NCI-H2227 treated with DMSO at 0.1 percent for 48 hours (cell line): Measurements from ENCODE around the gene COL23A1.

Experiments used
- DNase-seq: peaks from one replicate; lab custom pipeline; 2025; lab: John Stamatoyannopoulos, UW

COL23A1 gene

DNA sequence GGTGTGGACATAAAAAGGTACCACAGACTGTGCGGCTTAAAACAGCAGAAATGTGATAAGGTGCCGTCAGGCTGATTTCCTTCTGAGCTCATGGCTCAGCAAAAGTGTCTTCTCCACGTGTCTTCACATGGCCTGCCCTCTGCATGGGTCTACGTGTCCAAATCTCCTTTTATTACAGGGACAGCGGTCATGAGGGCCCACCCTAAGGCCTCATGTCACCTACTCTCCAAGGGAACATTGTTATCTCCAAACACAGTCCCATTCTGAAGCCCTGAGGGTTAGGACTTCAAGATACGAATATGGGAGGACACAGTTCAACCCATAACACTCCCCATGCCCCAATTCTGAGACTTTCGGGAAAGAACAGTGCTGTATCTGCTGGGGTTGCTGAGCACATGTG is 35.2 kb downstream of the COL23A1 start:
- DNase-seq = no peak

DNA sequence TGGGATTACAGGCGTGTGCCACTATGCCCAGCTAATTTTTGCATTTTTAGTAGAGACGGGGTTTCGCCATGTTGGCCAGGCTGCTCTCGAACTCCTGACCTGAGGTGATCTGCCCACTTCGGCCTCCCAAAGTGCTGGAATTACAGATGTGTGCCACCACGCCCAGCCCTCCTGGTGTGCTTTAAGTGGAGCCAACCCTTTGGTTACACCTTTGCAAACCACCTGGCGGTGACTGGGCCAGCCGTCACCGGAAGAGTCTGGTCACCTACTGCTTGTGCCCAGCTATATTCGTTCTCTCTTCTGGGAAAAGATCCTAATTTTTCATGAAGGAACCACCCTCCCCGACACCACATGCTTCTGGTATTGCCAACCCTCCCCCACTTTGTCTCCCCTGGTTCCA is 35.9 kb downstream of the COL23A1 start:
- DNase-seq = no peak

DNA sequence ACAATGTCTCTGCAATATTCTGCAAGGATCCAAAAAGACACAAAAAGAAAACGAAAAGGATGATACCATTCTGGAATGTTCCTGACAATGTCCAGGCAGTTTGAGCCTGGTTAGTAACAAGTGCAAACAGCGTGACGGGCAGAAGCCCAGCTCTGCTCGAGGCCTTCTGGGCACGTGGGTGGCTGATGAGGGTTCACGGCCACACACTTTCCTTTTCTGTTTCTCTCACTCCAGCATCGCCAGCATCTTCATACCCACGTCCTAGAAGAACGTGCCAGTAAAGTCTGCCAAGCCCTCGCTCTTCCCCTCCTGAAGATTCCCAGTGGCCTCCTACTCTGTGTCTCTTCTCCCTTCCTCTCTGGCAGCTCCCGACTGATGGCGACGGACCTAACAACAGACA is 36.7 kb downstream of the COL23A1 start:
- no peak for DNase-seq

DNA sequence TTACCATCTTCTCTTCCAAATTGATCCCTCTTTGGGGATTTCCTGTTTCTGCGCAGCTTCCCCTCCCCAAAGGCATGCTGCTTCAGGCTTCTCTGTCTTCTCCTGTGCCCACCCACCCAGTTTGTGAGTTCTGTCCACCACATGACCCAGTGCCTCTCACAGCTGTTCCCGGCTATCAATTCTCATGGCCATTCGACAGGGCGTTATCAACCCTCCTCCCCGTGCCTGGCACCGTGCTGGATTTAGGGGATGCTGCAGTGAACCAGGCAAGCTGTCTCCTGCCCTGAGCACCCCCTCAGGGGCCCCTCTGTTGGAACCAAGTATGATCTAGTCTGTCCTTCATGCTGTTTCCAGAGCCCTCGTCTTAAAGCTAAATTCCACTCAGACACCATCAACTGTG is 38.7 kb downstream of the COL23A1 start:
- no peak for DNase-seq

DNA sequence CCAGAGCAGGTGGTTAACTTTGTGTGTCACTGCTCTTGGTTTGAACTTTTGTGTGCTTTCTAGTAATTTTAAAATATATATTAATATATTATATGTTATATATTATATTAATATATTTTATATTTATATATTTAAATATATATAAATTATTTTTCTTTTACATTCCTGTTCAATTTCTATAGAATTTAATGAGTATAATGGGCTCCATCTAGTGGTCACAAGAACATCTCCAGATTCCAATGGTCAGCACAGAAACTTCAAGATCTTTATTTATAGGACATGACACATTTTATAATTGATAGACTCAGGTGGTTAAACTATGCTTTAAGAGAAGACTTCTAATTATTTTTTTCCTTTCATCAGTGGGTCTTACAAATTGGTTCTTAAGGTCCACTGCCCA is 39.1 kb downstream of the COL23A1 start:
- peak; percentile 0 for DNase-seq

DNA sequence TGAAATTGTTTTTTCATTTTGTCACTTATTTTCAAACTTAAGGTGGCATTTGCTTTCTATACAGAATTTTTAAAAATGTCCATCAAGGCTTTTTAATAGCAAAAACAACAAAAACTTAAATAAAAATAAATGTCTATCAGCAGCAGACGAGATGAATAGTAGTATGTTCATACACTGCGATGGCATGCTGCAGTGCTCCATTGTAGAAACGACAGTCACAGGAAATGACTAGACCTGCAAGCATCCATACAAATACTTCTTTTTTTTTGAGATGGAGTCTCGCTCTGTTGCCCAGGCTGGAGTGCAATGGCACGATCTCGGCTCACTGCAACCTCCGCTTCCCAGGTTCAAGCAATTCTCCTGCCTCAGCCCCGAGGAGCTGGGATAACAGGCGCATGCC is 41.4 kb downstream of the COL23A1 start:
- no peak for DNase-seq

DNA sequence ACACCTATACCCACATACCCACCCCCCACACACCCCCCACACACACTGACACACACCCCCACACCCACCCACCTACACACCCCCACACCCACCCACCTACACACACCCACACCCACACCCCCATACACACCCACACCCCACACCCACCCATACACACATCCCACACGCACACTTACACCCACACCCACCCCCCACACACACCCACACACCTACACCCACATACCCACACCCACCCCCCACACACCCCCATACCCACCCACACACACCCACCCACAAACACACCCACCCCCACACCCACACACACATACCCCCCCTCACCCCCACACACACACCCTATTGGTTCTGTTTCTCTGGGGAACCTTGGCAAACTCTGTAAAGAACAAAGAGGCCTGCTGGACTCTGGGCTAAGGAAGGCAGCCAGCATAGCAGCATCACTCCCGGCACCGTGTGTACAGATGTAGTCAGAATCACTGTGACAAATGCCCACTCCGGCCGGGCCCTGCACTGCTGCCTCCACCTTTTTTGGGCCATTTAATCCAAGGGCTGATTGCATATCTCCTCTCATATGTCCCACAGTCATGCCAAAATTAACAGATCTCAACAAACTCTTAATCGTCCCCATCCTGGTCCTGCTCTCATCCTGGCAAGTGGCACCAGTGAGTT is 42.3 kb downstream of the COL23A1 start:
- no peak for DNase-seq

DNA sequence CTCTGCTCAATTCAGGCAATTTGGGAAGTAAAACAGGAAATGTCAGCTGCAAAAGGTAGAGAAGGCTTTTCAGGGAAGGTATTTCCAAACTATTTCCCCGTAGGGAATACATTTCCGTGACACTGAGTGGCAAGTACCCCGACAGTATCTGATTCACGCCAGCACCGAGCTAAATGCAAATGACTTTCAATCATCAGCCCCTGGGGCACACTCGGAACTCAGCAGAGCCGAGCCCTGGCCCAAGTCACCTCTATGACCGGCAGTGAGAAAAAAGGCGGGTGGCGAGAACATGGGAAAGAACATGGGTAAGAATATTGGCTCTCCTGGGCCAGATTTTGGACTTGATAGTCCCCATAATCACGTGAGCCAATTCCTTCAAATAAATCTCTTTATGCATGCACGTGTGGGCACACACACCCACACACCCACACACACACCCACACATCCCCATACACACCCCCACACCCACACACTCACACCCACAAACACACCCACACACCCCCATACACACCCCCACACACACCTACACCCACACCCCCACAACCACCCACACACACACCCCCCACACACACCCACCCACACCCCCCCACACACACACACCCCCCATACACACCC is 43.0 kb downstream of the COL23A1 start:
- DNase-seq = no peak

DNA sequence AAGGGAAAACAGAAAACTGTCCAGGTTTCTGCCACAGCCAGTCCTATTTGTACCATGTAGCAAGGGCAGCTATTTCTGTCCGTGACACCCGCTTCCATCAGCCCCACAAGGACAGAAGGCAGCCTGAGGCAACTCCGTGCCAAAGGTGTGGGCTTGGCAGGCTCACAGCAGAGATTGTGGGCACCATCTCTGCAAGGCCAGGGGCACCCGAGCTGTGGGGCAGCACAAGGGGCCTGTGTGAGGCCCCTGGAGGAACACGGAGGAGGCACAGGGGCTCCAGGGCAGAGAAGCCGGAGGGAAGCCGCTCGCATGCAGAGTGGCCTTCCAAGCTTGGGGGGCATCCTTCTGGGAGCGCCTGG is 43.5 kb downstream of the COL23A1 start:
- DNase-seq = no peak

DNA sequence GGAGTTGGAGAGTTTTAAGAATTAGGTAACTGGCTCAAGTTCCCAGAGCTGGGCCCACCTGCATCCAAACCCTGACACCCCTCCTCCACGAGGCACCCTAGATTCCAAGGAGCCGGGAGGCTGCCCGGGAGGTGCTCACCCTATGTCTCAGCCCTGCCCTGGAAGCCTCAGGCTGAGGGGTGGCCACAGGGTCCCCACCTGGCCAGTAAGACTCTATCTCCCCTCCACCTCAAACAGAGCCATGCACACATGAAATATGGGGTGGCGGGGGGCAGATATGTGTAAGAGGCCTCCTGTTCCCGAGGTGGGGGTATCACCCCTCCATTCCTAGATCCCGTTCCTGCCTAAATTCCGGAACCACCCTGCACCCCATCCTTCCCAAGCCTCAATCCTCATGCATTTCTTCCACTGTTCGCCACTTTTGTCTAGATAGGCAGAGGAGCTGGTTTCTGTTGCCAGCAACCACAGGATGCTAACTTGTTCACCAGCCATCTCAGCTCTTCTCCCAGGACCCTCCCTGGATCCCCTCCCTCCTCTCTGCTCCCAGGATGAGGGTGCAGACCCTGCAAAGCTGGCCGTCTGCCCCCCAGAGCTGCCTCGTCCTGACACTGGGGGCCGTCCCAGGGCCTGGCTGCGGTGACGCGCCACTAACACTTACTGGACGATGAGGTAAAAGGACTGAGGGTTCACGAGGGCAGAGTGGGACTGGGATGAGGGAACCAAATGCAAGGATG is 44.1 kb downstream of the COL23A1 start:
- DNase-seq = no peak

DNA sequence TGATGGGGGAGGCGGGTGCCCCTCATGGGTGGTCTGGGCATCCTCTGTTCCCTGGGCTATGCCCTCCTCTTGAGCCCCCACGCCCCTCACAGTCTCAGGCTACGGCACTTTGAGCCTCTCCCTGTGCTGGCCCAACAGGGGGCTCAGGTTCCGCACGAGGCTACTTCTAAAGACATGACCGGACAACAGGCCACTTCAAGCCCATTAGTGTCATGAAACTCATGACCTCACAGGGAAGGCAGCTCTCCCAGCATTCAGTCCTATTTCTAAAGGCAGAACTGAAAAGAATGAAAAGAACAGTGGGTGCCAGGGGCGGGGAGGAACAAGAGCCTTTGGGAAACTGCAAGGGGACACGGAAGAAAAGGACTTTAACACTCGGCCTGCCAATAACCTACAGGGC is 45.0 kb downstream of the COL23A1 start:
- DNase-seq = no peak

DNA sequence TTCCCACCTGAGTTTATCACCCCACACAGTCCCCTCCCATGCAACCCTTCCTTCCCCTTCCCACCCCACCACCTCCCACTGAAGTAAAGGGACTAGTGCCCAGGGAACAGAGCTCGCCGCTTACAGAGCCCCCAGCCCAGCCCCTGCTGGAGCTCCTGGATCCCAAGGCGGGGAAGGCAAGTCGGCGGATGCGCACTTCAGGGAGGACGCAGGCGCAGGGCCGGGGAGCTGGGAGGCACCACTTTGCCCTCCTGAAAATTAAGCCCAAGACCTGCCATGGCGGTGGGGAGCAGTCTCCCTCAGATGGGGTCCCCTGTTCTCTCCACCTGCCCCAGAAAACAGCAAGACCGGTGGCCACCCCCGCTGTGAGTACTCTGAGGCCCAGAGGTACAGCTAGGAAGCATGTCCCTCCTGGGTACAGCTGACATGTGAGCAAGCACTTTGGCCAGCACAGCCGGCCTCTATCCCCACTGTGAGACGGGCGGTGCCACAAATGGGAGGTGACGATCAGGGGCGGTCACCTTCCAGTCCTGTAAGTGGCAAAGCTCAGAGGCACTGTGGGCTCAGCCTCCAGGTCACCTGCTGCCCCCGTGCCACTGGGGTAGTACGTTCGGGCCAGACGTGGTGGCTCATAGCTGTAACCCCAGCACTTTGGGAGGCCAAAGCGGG is 45.9 kb downstream of the COL23A1 start:
- no peak for DNase-seq

DNA sequence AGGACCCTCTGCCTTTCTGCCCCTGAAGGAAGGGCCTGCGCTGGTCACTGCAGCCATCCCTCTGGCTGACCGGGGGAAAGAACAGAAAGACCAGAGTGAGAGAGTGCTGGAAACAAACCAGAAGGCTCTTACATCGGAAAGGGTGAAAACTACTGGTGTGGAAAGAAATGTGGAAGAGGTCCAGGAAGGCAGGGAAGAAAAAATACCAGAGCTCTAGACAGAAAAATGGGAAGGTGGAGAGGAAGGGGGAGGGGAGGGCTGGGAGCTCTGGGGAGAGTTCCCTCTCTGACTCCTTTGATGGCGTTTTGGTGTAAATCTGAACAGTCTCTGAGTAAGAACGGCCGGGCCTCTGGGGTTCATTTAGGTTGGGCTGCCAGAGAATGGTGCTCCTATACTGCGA is 47.7 kb downstream of the COL23A1 start:
- no peak for DNase-seq

DNA sequence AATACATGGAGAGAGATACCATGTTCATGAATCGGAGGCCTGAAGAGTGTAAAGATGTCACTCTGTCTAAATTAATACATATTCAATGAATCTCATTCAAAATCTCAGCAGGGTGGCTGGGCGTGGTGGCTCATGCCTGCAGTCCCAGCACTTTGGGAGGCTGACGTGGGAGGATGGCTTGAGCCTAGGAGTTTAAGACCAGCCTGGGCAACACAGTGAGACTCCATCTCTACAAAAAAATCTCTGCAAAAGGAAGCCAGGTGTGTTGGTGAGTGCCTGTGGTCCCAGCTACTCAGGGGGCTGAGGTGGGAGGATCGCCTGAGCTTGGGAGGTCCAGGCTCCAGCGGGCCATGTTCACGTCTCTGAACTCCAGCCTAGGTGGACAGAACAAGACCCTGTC is 49.7 kb downstream of the COL23A1 start:
- DNase-seq = no peak

DNA sequence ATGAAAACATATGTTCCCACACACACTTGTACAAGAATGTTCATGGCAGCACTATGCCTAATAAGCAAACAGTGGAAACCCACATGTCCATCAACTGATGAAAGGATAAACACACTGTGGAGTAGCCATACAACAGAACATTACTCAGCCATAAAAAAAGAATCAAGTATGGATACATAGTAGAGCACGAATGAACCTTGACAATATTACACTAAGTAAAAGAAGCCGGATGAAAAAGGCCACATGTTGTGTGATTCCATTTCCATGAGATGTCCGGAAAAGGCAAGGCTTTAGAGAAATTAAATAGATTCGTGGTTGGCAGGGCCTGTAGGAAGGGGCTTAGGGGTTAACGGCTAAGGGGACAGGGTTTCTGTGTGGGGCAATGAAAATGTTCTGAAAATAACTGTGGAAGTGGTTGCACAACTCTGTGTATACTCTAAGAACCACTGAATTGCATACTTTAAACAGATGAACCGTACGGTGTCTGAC is 51.4 kb downstream of the COL23A1 start:
- DNase-seq = no peak

DNA sequence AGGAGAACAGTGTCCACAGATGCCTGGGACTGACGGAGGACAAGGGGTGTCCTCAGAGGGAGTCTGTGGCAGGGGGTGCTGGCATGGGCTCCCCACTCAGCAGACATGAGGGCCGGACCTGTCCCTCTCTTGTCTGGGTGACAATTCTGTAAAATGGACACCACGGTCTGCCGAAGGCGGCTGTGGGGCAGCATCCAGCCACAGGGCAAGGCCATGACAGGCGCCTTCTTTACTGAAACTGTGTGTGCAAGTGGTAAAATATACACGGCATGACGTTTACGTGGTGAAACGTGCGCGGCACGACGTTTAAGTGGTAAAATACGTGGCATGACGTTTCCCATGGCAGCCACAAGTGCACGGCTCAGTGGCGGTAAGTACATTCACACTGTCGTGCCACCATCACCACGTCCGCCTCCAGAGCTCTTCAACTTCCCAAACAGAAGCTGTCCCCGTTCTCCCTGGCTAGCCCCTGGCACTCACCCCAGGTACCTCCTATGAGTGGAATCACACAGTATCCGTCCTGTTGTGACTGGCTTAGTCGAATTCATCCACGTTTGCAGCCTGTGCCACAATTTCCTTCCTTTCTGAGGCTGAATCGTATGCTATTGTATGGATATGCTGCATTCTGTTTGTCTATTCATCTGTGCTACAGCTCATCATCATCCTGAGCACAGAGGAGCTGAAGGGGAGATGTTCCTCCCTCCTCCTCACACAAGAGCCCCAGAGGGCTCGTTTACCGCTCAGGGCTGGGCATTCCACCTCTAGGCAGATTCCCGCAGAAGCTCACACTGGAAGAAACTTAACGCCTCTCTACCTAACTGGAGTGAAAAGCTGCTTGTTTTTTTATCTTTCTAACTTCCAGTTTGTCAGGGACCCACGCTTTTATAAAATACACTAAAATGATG is 52.5 kb downstream of the COL23A1 start:
- no peak for DNase-seq

DNA sequence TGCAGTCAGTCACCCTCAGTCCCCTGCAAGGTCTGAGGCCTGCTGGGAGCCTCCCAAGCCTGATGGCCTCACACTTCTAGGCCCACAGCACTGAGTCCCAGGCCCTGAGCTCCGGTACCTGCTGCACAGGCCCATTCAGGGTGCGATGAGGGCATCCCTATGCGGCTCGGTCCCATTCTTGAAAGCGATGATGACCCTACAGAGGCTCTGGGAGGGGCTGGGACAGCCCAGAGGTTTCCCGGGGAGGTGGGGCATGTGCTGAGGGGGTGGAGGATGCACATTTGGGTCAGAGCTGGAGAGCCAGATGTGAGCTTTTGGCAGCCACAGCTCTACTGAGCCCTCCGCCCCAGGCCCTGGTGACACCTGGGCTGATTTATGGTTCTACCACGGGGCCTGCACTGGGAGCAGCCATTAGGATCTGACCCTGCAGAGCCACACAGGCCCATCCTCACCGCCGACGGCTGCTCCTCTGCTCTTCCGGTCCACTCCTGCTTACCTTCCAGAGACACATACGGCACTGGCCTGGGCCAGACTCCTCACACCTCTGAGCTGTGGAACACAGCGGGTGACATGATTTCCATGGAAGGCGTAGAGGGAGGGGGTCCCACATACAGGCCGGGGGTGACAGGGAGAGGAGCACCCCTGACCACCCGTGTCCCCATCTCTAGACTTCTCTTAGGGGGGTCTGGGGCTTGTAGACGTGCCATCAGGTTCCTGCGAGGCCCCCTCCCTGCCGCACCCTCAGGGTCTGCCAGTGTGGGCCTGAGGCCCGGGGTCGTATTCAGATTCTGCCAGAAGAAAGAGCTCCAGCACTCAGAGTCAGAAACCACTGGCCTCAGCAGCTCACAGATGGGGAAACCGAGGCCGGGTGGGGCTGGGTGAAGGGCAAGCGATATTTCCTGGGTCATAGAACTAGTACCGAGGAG is 53.4 kb downstream of the COL23A1 start:
- DNase-seq = no peak

DNA sequence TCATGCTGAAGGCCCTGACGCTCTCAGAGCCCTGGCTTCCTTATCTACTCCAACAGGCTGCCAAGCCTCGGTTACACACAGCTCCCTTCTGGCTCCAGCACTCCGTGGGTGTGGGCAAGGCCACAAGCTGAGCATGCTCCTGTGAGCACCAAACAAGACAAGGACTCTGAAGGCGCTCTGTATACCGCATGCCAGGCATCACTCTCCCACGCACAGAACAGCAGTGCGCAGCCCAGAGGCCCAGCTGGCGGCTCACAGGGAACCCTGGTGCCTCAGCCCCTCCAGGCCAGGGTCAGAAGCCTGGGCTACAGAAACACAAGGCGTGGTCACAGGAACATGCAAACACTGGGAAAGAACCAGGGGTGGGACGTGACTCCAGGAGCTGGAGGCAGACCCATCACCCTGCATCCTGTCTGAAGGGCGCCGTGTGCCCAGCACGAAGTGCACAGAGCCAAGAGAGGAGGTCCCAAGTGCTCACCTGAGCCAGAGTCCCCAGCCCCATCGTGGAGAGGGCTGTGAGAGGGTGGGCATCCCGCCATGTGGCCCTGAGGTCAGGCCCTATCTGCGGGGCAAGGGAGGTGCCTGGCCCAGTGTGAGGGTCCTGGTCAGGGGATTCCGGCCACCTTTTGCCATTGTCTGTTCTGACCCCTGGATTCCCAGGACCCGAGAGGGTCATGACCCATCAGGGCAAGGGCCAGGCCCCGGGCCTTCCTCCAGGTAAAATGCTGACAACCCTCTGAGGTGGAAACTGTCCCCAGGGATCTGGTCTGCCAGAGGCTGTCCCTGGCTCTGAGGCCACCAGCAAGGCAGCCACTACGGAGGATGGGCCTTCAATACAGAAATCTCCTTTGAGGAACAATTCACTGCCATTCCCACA is 54.7 kb downstream of the COL23A1 start:
- DNase-seq = no peak

DNA sequence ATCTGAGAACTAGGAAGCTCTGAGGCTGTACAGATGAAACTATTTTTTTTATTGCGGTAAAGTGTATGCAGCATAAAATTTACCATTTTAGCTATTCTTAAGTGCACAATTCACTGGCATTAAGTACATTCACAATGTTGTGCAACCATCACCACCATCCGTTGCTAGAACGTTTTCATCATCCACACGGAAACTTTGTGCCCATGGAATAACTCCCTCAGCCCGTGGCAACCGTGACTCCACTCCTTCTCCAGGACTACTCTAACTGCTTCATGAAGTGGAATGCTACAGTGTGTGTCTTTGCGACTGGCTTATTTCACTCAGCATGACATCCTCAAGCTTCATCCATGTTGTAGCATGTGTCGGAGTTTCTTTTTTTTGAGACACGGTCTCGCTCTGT is 57.1 kb downstream of the COL23A1 start:
- no peak for DNase-seq

DNA sequence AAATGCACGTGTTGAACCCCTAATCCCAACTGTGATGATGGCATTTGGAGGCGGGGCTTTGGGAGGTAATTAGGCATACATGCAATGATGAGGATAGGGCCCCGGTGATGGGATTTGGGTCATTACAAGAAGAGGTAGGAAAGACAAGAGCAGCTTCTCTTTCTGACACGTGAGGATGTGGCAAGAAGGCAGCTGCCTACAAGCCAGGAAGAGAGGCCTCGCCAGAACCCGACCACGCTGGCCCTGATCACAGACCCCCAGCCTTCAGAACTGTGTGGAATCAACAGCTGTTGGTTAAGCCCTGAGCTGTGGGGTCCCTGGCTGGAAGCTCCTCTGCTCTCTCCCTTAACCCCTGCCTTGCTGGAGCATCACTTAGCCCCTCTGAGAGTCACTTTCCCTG is 57.5 kb downstream of the COL23A1 start:
- DNase-seq = no peak
